IMR-90 (cell line): ENCODE results near the gene TSKU. TPM values are rescaled to one million over a fixed set of nuclear protein-coding genes. Genes with fewer than 3 reads are reported as not detected.

Experiments used
- ATAC-seq: fragments of 200-7000 bp; cut with Tn5 transposase; 2 replicates; pipeline ENCODE4 v1.9.1; 2020; ENCODE audit warnings: low read depth, mild to moderate bottlenecking, moderate library complexity
- BruUV-seq: library from RNA; stranded (reverse); fragments of 400-500 nt; replicated peaks from 2 replicates; lab custom pipeline; 2021; lab: Mats Ljungman, UMichigan
- CTCF ChIA-PET: fragments of 300-600 bp; formaldehyde crosslinking; extraction: SDS; loops from one replicate; lab custom pipeline; 2021; ENCODE audit warnings: antibody characterized with exemption; lab: Yijun Ruan, JAX
- POLR2A ChIA-PET: fragments of 300-600 bp; sonication (Branson Sonifier 250); formaldehyde crosslinking; loops from one replicate; lab custom pipeline; 2022; ENCODE audit warnings: antibody characterized with exemption; ENCODE audit not compliant: unreplicated experiment; lab: Charles Lee
- DNase-seq: peaks from one replicate; pipeline ENCODE4 v3.0.0; 2013
- H2AFZ ChIP-seq: replicated peaks from 2 replicates; pipeline ENCODE3; 2013; ENCODE audit warnings: low read length, mild to moderate bottlenecking; ENCODE audit not compliant: poor library complexity
- H2AK5ac ChIP-seq: 2 replicates; pipeline ENCODE4 v1.6.1; 2013; ENCODE audit warnings: low read depth, low read length, inconsistent platforms
- H2AK9ac ChIP-seq: replicated peaks from 2 replicates; pipeline ENCODE3; 2013; ENCODE audit warnings: mild to moderate bottlenecking, low read depth, low read length, moderate library complexity; ENCODE audit not compliant: poor library complexity
- H2BK120ac ChIP-seq: 2 replicates; pipeline ENCODE4 v1.6.1; 2013; ENCODE audit warnings: low read depth, low read length, inconsistent platforms
- H2BK15ac ChIP-seq: 3 replicates; pipeline ENCODE4 v1.6.1; 2013; ENCODE audit warnings: low read depth, low read length, inconsistent platforms
- H2BK20ac ChIP-seq: 2 replicates; pipeline ENCODE4 v1.6.1; 2013; ENCODE audit warnings: low read depth, mild to moderate bottlenecking, inconsistent platforms, low read length, moderate library complexity
- H2BK5ac ChIP-seq: 2 replicates; pipeline ENCODE4 v1.6.1; 2013; ENCODE audit warnings: mild to moderate bottlenecking, low read depth, low read length, inconsistent platforms; ENCODE audit not compliant: poor library complexity, severe bottlenecking
- H3K14ac ChIP-seq: replicated peaks from 2 replicates; pipeline ENCODE4 v1.6.1; 2013; ENCODE audit warnings: low read depth, low read length, inconsistent platforms
- H3K18ac ChIP-seq: 2 replicates; pipeline ENCODE4 v1.6.1; 2013; ENCODE audit warnings: low read depth, low read length, control low read depth
- H3K23ac ChIP-seq: 2 replicates; pipeline ENCODE4 v1.6.1; 2013; ENCODE audit warnings: low read depth, low read length, inconsistent platforms
- H3K27ac ChIP-seq: 2 replicates; pipeline ENCODE4 v1.5.1; 2013; ENCODE audit warnings: mild to moderate bottlenecking, control low read depth, low read length; ENCODE audit not compliant: insufficient read depth
- H3K27me3 ChIP-seq: 2 replicates; pipeline ENCODE4 v1.6.1; 2013; ENCODE audit warnings: low read length; ENCODE audit not compliant: control insufficient read depth, insufficient read depth
- H3K36me3 ChIP-seq: 2 replicates; pipeline ENCODE4 v1.6.1; 2013; ENCODE audit warnings: low read length, mixed read lengths; ENCODE audit not compliant: control insufficient read depth, insufficient read depth
- H3K4ac ChIP-seq: 2 replicates; pipeline ENCODE4 v1.6.1; 2013; ENCODE audit warnings: low read depth, low read length, inconsistent platforms
- H3K4me1 ChIP-seq: 2 replicates; pipeline ENCODE4 v1.6.1; 2013; ENCODE audit warnings: low read length, mixed read lengths; ENCODE audit not compliant: control insufficient read depth, insufficient read depth
- H3K4me2 ChIP-seq: 2 replicates; pipeline ENCODE4 v1.6.1; 2013; ENCODE audit warnings: low read depth, mild to moderate bottlenecking, control low read depth, low read length, moderate library complexity
- H3K4me3 ChIP-seq: 2 replicates; pipeline ENCODE4 v1.5.1; 2013; ENCODE audit warnings: low read depth, mild to moderate bottlenecking, control low read depth, low read length, moderate library complexity; ENCODE audit not compliant: insufficient read depth
- H3K56ac ChIP-seq: 2 replicates; pipeline ENCODE4 v1.6.1; 2013; ENCODE audit warnings: low read length, inconsistent platforms; ENCODE audit not compliant: insufficient read depth; ENCODE audit errors: extremely low read depth
- H3K79me1 ChIP-seq, 2 experiments: 2 replicates each; pipeline ENCODE4 v1.6.1; 2013; ENCODE audit warnings: low read length in 2 of 2, inconsistent platforms in 1 of 2, low read depth in 1 of 2
- H3K9ac ChIP-seq: 2 replicates; pipeline ENCODE4 v1.6.1; 2013; ENCODE audit warnings: low read depth, low read length, control low read depth
- H3K9me1 ChIP-seq: 2 replicates; pipeline ENCODE4 v1.6.1; 2013; ENCODE audit warnings: low read length, inconsistent platforms; ENCODE audit not compliant: insufficient read depth
- H3K9me3 ChIP-seq: 2 replicates; pipeline ENCODE4 v1.6.1; 2013; ENCODE audit warnings: low read length; ENCODE audit not compliant: control insufficient read depth, insufficient read depth
- H4K20me1 ChIP-seq: 2 replicates; pipeline ENCODE4 v1.6.1; 2013; ENCODE audit warnings: low read length, inconsistent platforms; ENCODE audit not compliant: insufficient read depth
- H4K5ac ChIP-seq: 2 replicates; pipeline ENCODE4 v1.6.1; 2013; ENCODE audit warnings: mild to moderate bottlenecking, low read depth, low read length, control low read depth
- H4K8ac ChIP-seq, 2 experiments: 2 replicates each; pipeline ENCODE4 v1.6.1; 2013; ENCODE audit warnings: low read depth in 2 of 2, low read length in 2 of 2, control low read depth in 1 of 2, inconsistent platforms in 1 of 2
- H4K91ac ChIP-seq: 2 replicates; pipeline ENCODE4 v1.6.1; 2013; ENCODE audit warnings: low read depth, low read length, inconsistent platforms; ENCODE audit not compliant: insufficient read depth
- NFE2L2 ChIP-seq: fragments of 150-350 bp; IDR thresholded peaks from 2 replicates; pipeline ENCODE4 v1.6.1; 2016; ENCODE audit warnings: low read depth, mild to moderate bottlenecking, low read length
- WGBS, 2 experiments: methylation state at CpG; one replicate each; pipeline versions ENCODE4 v1.1.5 to v1.1.7; 2013; ENCODE audit warnings: missing lambda C conversion rate in 2 of 2; ENCODE audit not compliant: insufficient read length in 1 of 2; ENCODE audit errors: extremely low coverage in 2 of 2; 5-methylcytosine and 5-hydroxymethylcytosine counted together
- dilution Hi-C: fragments of 300-500 bp; cut with HindIII; formaldehyde crosslinking; loops from one replicate; pipeline ENCODE4 v1.14.3; 2018; ENCODE audit warnings: low sequenced_read_pairs; ENCODE audit not compliant: unreplicated experiment
- in situ Hi-C: fragments of 300-500 bp; cut with MboI; formaldehyde crosslinking; loops from 3 replicates; pipeline ENCODE4 v1.14.3; 2019; ENCODE audit warnings: low sequenced_read_pairs, inconsistent platforms, mixed read lengths
- intact Hi-C: fragments of 100-400 bp; cut with micrococcal nuclease; formaldehyde crosslinking; loops from 2 replicates; pipeline ENCODE4 v1.10.0; 2022
- polyA plus RNA-seq, 3 experiments: library from polyadenylated mRNA; depleted of rRNA; stranded (reverse); fragments of >200 nt; gene quantifications; 2 replicates each; pipeline ENCODE4 v1.2.3, GENCODE V29; 2012; ENCODE audit warnings: low replicate concordance in 1 of 3
- total RNA-seq: library from RNA; depleted of rRNA; stranded (reverse); fragments of >200 nt; gene quantifications from 2 replicates; pipeline ENCODE4 v1.2.3, GENCODE V29; 2012

Gene TSKU
- total and polyA plus RNA-seq, 2 of the 4 experiments (the other 2 are of a cell fraction): 6.8 to 26.6 TPM

DNA sequence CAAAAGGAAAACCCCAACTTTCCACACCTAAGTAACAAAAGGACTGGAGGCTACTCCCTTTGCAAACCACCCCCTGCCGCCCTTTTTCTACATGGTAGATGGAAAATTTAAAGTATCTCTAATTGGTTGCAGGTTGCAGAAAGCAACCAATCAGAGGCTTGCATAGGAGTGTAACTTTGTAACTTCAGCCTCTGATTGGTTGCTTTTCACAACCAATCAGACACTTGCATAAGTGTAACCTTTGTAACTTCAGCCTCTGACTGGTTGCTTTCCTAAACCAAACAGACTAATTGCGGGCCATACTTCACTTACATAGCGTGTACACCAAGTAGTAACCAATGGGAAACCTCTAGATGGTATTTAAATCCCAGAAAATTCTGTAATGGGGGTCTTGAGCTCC is 60.8 kb downstream of the TSKU start:
- Histone ChIP-seq H2AK9ac (no peak overlapping the region), H4K5ac (no peak overlapping the region), H3K56ac (no peak overlapping the region), H2BK120ac (no peak overlapping the region), H3K4me3 (no peak overlapping the region), H3K27ac (no peak overlapping the region), H3K14ac (no peak overlapping the region), H3K4me2 (no peak overlapping the region), H3K9ac (no peak overlapping the region), H3K79me1 (no peaks in the 10 kb centered on the region), H3K27me3 (peaks cover 38% of the 10 kb centered on the region), H2BK15ac (no peak overlapping the region), H2BK5ac (no peak overlapping the region), H3K36me3 (no peaks in the 10 kb centered on the region), H3K18ac (no peak overlapping the region), H3K23ac (no peak overlapping the region), H2BK20ac (no peak overlapping the region), H4K8ac (no peak overlapping the region), H3K4me1 (no peaks in the 10 kb centered on the region), H2AFZ (no peak overlapping the region), H3K9me1 (no peaks in the 10 kb centered on the region), H3K9me3 (no peaks in the 10 kb centered on the region), H4K91ac (no peak overlapping the region), H3K4ac (no peak overlapping the region), H2AK5ac (no peak overlapping the region), H4K20me1 (no peaks in the 10 kb centered on the region)
- no peak for TF ChIP-seq NFE2L2
- CTCF ChIA-PET: no interaction called here
- ATAC-seq (no peak), DNase-seq (no peak)
- in situ Hi-C loops: no loop called here
- BruUV-seq: no TSS peak
- dilution Hi-C loops: no loop called here
- no CpG with 5 or more reads among the region's 3 CpGs for WGBS, 2 experiments
- POLR2A ChIA-PET: no interaction called here
- intact Hi-C loops: no loop called here
